ENCODE results near the gene AGRN.

The AGRN gene

GRCh38 chr1:1041092-1041523 is 21.2 kb downstream of the AGRN start:
- H4K12ac ChIP-seq (ENCODE audit: low read depth, low read length): no peak overlapping the region
- H4K8ac ChIP-seq (ENCODE audit: low read depth, low read length): no peak overlapping the region
- H2AFZ ChIP-seq (ENCODE audit: insufficient read depth, low read length, poor library complexity): no peak overlapping the region
- peak overlapping the region; percentile 49 for H3K4me2 ChIP-seq (ENCODE audit: low read length)
- H3K4me1 ChIP-seq (ENCODE audit: control insufficient read depth in 1 of 2, insufficient read depth in 2 of 2, low read length in 2 of 2): peaks cover 11 to 14% of the 10 kb centered on the region in 2 experiments
- no peak overlapping the region for H3K27ac ChIP-seq (ENCODE audit: low read depth, low read length)
- no peak overlapping the region for H2BK120ac ChIP-seq (ENCODE audit: insufficient read depth, low read length, poor library complexity)
- no peak overlapping the region for H4K91ac ChIP-seq (ENCODE audit: low read depth, low read length)
- no peak overlapping the region for H3K18ac ChIP-seq (ENCODE audit: low read length)
- no peak overlapping the region for H3K23ac ChIP-seq (ENCODE audit: low read length)
- H3K27me3 ChIP-seq (ENCODE audit: insufficient read depth, low read length): no peaks in the 10 kb centered on the region
- no peak overlapping the region for H2AK5ac ChIP-seq (ENCODE audit: low read length)
- no peak overlapping the region for H2BK5ac ChIP-seq (ENCODE audit: low read depth, low read length, poor library complexity)
- no peaks in the 10 kb centered on the region for H3K79me1 ChIP-seq (ENCODE audit: low read length)
- peaks cover 2% of the 10 kb centered on the region for H3K9me3 ChIP-seq (ENCODE audit: insufficient read depth, low read depth, low read length)
- no peak overlapping the region for H2BK12ac ChIP-seq (ENCODE audit: low read length)
- H3K4me3 ChIP-seq (ENCODE audit: low read depth, low read length): peak overlapping the region; percentile 60
- no peak overlapping the region for H3K9ac ChIP-seq (ENCODE audit: low read length)
- H3K79me2 ChIP-seq (ENCODE audit: control insufficient read depth, insufficient read depth, low read length, poor library complexity): no peaks in the 10 kb centered on the region
- H3K36me3 ChIP-seq (ENCODE audit: control insufficient read depth in 1 of 2, insufficient read depth in 2 of 2, low read length in 2 of 2): peaks cover 68 to 69% of the 10 kb centered on the region in 2 experiments
- DNase-seq: peak in 1 of 2 donors; percentile 11
- H3K14ac ChIP-seq (ENCODE audit: low read length): no peak overlapping the region
- WGBS (ENCODE audit: extremely low coverage, insufficient coverage, insufficient read length): no CpG with 5 or more reads among the region's 60 CpGs
- no peak overlapping the region for H3K4ac ChIP-seq (ENCODE audit: low read depth, low read length)

DNA sequence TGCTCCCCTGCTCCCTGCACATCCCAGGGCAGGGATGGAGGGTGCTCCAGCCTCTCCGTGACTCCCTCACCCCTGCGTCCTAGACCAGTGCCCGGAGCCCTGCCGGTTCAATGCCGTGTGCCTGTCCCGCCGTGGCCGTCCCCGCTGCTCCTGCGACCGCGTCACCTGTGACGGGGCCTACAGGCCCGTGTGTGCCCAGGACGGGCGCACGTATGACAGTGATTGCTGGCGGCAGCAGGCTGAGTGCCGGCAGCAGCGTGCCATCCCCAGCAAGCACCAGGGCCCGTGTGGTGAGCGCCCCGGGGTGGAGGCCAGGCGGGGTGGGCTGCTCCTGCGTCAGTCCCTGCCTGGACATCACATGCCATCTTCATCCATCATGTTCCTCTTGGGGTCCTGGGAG is 22.0 kb downstream of the AGRN start:
- H4K8ac ChIP-seq (ENCODE audit: low read depth, low read length): no peak overlapping the region
- no peak overlapping the region for H3K4ac ChIP-seq (ENCODE audit: low read depth, low read length)
- no peak overlapping the region for H3K4me3 ChIP-seq (ENCODE audit: low read depth, low read length)
- H2AK5ac ChIP-seq (ENCODE audit: low read length): no peak overlapping the region
- no peak overlapping the region for H3K23ac ChIP-seq (ENCODE audit: low read length)
- H3K18ac ChIP-seq (ENCODE audit: low read length): no peak overlapping the region
- H3K27ac ChIP-seq (ENCODE audit: low read depth, low read length): no peak overlapping the region
- no peaks in the 10 kb centered on the region for H3K27me3 ChIP-seq (ENCODE audit: insufficient read depth, low read length)
- H2BK5ac ChIP-seq (ENCODE audit: low read depth, low read length, poor library complexity): no peak overlapping the region
- peaks cover 70 to 72% of the 10 kb centered on the region in 2 experiments for H3K36me3 ChIP-seq (ENCODE audit: control insufficient read depth in 1 of 2, insufficient read depth in 2 of 2, low read length in 2 of 2)
- no peak overlapping the region for H3K14ac ChIP-seq (ENCODE audit: low read length)
- H3K4me1 ChIP-seq (ENCODE audit: control insufficient read depth in 1 of 2, insufficient read depth in 2 of 2, low read length in 2 of 2): peaks cover 11 to 14% of the 10 kb centered on the region in 2 experiments
- WGBS (ENCODE audit: extremely low coverage, insufficient coverage, insufficient read length): no CpG with 5 or more reads among the region's 25 CpGs
- no peak for DNase-seq
- H2AFZ ChIP-seq (ENCODE audit: insufficient read depth, low read length, poor library complexity): no peak overlapping the region
- no peak overlapping the region for H2BK120ac ChIP-seq (ENCODE audit: insufficient read depth, low read length, poor library complexity)
- peaks cover 2% of the 10 kb centered on the region for H3K9me3 ChIP-seq (ENCODE audit: insufficient read depth, low read depth, low read length)
- H3K4me2 ChIP-seq (ENCODE audit: low read length): no peak overlapping the region
- no peak overlapping the region for H2BK12ac ChIP-seq (ENCODE audit: low read length)
- no peaks in the 10 kb centered on the region for H3K79me2 ChIP-seq (ENCODE audit: control insufficient read depth, insufficient read depth, low read length, poor library complexity)
- H4K91ac ChIP-seq (ENCODE audit: low read depth, low read length): no peak overlapping the region
- H4K12ac ChIP-seq (ENCODE audit: low read depth, low read length): no peak overlapping the region
- H3K79me1 ChIP-seq (ENCODE audit: low read length): no peaks in the 10 kb centered on the region
- H3K9ac ChIP-seq (ENCODE audit: low read length): no peak overlapping the region

DNA sequence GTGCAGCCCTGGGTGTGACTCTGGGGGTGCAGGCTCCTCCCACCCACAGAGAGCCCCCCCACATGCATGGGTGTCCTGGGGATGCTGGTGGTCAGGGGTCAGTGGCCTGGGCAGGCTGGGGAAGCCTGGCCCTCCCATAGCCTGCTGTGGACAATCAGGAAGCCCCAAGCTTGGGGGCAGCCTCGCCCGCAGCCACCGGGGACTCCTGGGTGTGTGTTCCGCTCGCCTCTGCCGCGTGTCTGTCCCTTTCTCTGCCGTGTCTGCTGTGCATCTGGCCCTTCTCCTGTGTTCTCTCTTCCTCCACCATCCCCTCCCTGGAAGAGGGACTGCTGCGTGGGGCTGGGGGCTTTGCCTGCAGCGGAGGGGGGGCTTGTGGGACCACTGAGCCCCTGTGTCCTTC is 22.9 kb downstream of the AGRN start:
- Histone ChIP-seq H3K36me3 (ENCODE audit: control insufficient read depth in 1 of 2, insufficient read depth in 2 of 2, low read length in 2 of 2) (peaks cover 72 to 74% of the 10 kb centered on the region in 2 experiments), H3K4me1 (ENCODE audit: control insufficient read depth in 1 of 2, insufficient read depth in 2 of 2, low read length in 2 of 2) (peaks cover 11 to 14% of the 10 kb centered on the region in 2 experiments), H3K27ac (ENCODE audit: low read depth, low read length) (no peak overlapping the region), H2BK120ac (ENCODE audit: insufficient read depth, low read length, poor library complexity) (no peak overlapping the region), H3K79me2 (ENCODE audit: control insufficient read depth, insufficient read depth, low read length, poor library complexity) (no peaks in the 10 kb centered on the region), H3K79me1 (ENCODE audit: low read length) (no peaks in the 10 kb centered on the region), H3K4me3 (ENCODE audit: low read depth, low read length) (no peak overlapping the region), H3K27me3 (ENCODE audit: insufficient read depth, low read length) (no peaks in the 10 kb centered on the region), H3K23ac (ENCODE audit: low read length) (no peak overlapping the region), H3K4me2 (ENCODE audit: low read length) (no peak overlapping the region), H3K9ac (ENCODE audit: low read length) (no peak overlapping the region), H2BK5ac (ENCODE audit: low read depth, low read length, poor library complexity) (no peak overlapping the region), H4K12ac (ENCODE audit: low read depth, low read length) (no peak overlapping the region), H2BK12ac (ENCODE audit: low read length) (no peak overlapping the region), H3K9me3 (ENCODE audit: insufficient read depth, low read depth, low read length) (peaks cover 4% of the 10 kb centered on the region), H3K4ac (ENCODE audit: low read depth, low read length) (no peak overlapping the region), H2AK5ac (ENCODE audit: low read length) (no peak overlapping the region), H4K8ac (ENCODE audit: low read depth, low read length) (no peak overlapping the region), H3K18ac (ENCODE audit: low read length) (no peak overlapping the region), H4K91ac (ENCODE audit: low read depth, low read length) (no peak overlapping the region), H3K14ac (ENCODE audit: low read length) (no peak overlapping the region), H2AFZ (ENCODE audit: insufficient read depth, low read length, poor library complexity) (no peak overlapping the region)
- DNase-seq: no peak
- no CpG with 5 or more reads among the region's 10 CpGs for WGBS (ENCODE audit: extremely low coverage, insufficient coverage, insufficient read length)

DNA sequence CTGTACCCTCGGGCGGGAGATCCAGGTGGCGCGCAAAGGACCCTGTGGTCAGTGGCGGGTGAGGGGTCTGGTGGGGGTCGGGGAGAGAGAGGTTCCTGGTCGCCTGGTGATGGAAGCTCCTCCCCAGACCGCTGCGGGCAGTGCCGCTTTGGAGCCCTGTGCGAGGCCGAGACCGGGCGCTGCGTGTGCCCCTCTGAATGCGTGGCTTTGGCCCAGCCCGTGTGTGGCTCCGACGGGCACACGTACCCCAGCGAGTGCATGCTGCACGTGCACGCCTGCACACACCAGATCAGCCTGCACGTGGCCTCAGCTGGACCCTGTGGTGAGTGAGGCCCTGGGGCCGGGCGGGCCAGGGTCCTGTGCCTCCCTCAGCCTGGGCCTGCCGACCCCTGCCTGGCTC is 23.5 kb downstream of the AGRN start:
- Histone ChIP-seq H4K8ac (ENCODE audit: low read depth, low read length) (no peak overlapping the region), H3K14ac (ENCODE audit: low read length) (no peak overlapping the region), H2BK120ac (ENCODE audit: insufficient read depth, low read length, poor library complexity) (no peak overlapping the region), H3K79me2 (ENCODE audit: control insufficient read depth, insufficient read depth, low read length, poor library complexity) (no peaks in the 10 kb centered on the region), H3K23ac (ENCODE audit: low read length) (no peak overlapping the region), H4K91ac (ENCODE audit: low read depth, low read length) (no peak overlapping the region), H3K9ac (ENCODE audit: low read length) (no peak overlapping the region), H3K18ac (ENCODE audit: low read length) (no peak overlapping the region), H3K4me3 (ENCODE audit: low read depth, low read length) (no peak overlapping the region), H3K9me3 (ENCODE audit: insufficient read depth, low read depth, low read length) (peaks cover 4% of the 10 kb centered on the region), H3K4me1 (ENCODE audit: control insufficient read depth in 1 of 2, insufficient read depth in 2 of 2, low read length in 2 of 2) (peaks cover 11 to 14% of the 10 kb centered on the region in 2 experiments), H3K4ac (ENCODE audit: low read depth, low read length) (no peak overlapping the region), H2AK5ac (ENCODE audit: low read length) (no peak overlapping the region), H3K79me1 (ENCODE audit: low read length) (no peaks in the 10 kb centered on the region), H2AFZ (ENCODE audit: insufficient read depth, low read length, poor library complexity) (no peak overlapping the region), H4K12ac (ENCODE audit: low read depth, low read length) (no peak overlapping the region), H3K27ac (ENCODE audit: low read depth, low read length) (no peak overlapping the region), H2BK5ac (ENCODE audit: low read depth, low read length, poor library complexity) (no peak overlapping the region), H3K36me3 (ENCODE audit: control insufficient read depth in 1 of 2, insufficient read depth in 2 of 2, low read length in 2 of 2) (peaks cover 69 to 72% of the 10 kb centered on the region in 2 experiments), H3K27me3 (ENCODE audit: insufficient read depth, low read length) (no peaks in the 10 kb centered on the region), H2BK12ac (ENCODE audit: low read length) (no peak overlapping the region), H3K4me2 (ENCODE audit: low read length) (no peak overlapping the region)
- DNase-seq: no peak
- WGBS (ENCODE audit: extremely low coverage, insufficient coverage, insufficient read length): no CpG with 5 or more reads among the region's 27 CpGs

All from trophoblast cell (in vitro differentiated cells and primary cell).